ENCODE results near the gene CREBRF.
"Not testable (repeated sequence)": the region's sequence is repeated elsewhere in the genome, so short reads cannot be mapped to it uniquely, and the experiment has no call there.

DNA sequence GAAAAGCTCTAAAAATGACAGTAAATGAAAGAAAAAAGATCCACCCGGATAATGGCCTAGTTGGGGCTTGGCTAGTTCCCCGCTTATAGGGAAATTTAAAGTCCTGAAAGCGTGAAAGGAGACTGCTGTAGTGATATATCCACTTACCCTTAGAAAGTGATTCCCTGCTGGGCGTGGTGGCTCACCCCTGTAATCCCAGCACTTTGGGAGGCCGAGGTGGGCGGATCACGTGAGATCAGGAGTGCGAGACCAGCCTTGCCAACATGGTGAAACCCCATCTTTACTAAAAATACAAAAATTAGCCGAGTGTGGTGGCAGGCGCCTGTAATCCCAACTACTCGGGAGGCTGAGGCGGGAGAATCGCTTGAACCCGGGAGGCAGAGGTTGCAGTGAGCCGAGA lies 39.1 kb upstream of the CREBRF start:
- TF ChIP-seq, protein P1, sequence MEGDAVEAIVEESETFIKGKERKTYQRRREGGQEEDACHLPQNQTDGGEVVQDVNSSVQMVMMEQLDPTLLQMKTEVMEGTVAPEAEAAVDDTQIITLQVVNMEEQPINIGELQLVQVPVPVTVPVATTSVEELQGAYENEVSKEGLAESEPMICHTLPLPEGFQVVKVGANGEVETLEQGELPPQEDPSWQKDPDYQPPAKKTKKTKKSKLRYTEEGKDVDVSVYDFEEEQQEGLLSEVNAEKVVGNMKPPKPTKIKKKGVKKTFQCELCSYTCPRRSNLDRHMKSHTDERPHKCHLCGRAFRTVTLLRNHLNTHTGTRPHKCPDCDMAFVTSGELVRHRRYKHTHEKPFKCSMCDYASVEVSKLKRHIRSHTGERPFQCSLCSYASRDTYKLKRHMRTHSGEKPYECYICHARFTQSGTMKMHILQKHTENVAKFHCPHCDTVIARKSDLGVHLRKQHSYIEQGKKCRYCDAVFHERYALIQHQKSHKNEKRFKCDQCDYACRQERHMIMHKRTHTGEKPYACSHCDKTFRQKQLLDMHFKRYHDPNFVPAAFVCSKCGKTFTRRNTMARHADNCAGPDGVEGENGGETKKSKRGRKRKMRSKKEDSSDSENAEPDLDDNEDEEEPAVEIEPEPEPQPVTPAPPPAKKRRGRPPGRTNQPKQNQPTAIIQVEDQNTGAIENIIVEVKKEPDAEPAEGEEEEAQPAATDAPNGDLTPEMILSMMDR (IDR thresholded peaks at IDR 0.05; ENCODE audit: borderline replicate concordance, extremely low read depth, low read length, poor library complexity, severe bottlenecking) = not testable (repeated sequence)
- TF ChIP-seq EZH2 (IDR thresholded peaks at IDR 0.05; ENCODE audit: borderline replicate concordance, low read depth, low read length, severe bottlenecking) = not testable (repeated sequence)
